ENCODE results near the gene SUPT4H1.

SUPT4H1 gene

DNA sequence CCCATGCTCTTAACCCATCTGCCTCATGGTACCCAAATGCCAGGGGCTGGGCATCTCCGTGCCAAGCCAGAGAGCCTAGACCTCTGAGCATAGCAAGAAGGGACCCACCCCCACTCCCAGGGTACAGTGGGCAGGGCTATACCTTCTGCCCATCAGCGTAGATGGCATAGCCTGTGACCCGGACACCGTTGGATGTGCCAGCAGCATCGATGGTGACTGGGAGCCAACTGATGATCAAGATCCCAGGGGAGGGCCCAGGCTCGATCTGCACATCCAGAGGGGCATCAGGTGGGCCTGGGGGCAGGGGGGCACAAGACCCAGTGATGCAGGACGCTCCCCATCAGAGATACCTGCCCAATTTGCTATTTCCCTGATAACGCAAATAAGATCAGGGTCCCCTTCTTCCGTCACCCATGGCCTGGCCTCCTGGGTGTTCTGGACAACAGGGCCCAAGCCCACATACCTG is 40.5 kb downstream of the SUPT4H1 start:
- TF ChIP-seq, protein P1, sequence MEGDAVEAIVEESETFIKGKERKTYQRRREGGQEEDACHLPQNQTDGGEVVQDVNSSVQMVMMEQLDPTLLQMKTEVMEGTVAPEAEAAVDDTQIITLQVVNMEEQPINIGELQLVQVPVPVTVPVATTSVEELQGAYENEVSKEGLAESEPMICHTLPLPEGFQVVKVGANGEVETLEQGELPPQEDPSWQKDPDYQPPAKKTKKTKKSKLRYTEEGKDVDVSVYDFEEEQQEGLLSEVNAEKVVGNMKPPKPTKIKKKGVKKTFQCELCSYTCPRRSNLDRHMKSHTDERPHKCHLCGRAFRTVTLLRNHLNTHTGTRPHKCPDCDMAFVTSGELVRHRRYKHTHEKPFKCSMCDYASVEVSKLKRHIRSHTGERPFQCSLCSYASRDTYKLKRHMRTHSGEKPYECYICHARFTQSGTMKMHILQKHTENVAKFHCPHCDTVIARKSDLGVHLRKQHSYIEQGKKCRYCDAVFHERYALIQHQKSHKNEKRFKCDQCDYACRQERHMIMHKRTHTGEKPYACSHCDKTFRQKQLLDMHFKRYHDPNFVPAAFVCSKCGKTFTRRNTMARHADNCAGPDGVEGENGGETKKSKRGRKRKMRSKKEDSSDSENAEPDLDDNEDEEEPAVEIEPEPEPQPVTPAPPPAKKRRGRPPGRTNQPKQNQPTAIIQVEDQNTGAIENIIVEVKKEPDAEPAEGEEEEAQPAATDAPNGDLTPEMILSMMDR (conservative IDR thresholded peaks at IDR 0.05; ENCODE audit: low read depth, low read length) = no peak
- no peak overlapping the region for H3K4me3 ChIP-seq (ENCODE audit: low read depth, low read length)
- no peak for DNase-seq (ENCODE audit: low read depth)

DNA sequence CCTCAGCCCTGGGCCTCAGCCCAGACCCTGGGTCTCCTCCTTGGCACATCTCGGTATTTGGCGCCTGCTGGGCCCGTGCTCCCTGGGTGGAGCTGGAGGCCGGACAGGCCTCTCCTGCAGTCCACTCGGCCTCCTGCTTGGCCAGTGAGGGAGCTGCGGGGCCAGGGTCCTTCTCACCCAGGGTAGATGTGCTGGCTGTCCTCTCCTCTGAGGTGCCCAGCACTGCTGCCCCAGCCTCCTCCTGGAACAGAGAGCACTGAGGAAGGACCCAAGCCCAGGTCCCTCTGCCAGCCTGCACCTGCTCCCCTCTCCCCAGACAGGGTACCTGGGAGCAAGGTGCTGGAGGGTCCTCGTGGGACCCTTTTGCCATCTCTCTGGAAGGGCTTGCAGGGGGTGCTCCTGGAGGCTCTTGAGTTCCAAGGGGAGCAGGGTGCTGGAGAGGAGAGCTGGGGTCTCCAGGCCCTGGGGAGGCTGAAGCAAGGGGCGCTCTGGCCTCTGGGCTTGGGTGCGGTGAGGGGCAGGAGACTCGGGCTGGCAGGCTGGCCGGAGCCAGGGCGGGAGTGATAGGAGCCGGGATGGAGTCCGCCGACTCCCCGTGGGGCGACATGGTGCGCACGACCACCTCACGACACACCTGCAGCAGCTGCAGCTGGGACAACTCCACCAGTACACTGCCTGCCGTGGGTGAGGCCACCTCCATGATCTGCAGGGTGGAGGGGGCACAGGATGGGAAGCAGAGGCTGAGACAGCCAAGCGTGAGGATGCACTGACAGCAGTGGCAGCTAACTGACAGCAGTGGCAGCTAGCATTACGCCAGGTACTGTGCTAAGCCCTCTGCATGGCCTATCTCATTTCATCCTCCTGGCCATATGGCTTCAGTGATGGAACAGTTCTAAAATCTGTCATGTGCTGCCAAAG is 41.2 kb downstream of the SUPT4H1 start:
- DNase-seq (ENCODE audit: low read depth) = no peak
- TF ChIP-seq, protein P1 (conservative IDR thresholded peaks at IDR 0.05; ENCODE audit: low read depth, low read length) = no peak
- no peak overlapping the region for H3K4me3 ChIP-seq (ENCODE audit: low read depth, low read length)

DNA sequence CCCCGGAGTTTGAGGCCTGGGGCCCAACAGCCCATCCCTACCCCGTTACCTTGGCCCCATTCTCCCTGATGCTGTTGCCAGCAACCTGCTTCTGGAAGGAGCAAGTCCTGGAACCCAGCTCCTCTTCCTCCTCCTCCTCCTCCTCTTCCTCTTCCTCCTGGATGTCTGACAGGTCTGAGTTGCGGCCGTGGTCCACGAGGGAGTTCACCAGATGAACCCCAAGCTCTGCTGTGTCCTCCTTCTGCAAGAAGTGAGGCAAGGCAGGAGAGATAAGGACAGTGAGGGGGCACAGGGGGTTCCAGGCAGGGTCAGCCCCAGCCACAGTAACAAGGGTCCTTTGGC is 42.1 kb downstream of the SUPT4H1 start:
- DNase-seq (ENCODE audit: low read depth) = no peak
- no peak overlapping the region for H3K4me3 ChIP-seq (ENCODE audit: low read depth, low read length)
- TF ChIP-seq, protein P1 (conservative IDR thresholded peaks at IDR 0.05; ENCODE audit: low read depth, low read length) = no peak

DNA sequence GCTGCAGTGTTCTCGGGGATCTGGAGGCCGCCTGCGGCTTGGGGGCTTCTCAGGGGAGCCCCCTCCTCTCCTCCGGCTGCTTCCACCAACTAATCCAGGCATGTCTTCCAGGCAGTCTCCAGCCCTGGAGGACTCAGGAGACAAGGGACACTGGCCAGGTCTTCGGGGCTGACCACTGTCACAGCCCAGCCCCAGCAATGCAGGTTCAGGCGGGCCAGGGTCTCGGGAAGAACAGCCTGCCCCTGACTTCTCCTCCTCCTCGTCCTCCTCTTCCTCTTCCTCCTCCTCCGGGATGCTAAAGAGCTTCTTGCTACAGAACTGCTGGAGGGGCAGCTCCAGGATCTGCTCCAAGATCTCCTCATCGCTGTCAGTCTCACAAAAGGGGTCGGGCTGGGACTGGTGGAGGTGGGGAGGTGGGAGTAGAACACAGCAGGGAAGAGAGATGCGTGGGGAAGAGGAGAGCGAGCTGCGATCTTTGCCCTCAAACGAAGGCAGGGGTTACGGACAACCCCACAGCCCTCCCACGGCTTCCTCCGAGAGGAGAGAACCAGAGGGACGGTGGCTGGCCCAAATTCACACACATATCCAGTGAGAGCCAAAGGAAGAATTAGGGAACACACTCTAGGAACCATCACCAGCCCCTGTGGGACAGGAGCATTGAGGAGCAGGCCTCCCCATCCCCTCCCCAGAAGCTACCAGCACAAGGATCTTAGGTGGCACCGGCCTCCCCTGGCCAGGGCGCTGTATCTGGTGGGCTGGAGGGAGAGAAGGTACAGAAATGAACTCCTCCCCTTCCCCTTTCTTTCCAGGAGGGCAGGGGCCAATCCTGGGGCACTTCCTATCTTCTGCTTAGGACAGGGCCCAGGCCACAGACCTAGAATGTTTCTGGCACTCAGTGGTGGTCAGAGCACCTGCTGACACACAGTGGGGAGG is 42.8 kb downstream of the SUPT4H1 start:
- TF ChIP-seq, protein P1 (conservative IDR thresholded peaks at IDR 0.05; ENCODE audit: low read depth, low read length) = no peak
- no peak for DNase-seq (ENCODE audit: low read depth)

DNA sequence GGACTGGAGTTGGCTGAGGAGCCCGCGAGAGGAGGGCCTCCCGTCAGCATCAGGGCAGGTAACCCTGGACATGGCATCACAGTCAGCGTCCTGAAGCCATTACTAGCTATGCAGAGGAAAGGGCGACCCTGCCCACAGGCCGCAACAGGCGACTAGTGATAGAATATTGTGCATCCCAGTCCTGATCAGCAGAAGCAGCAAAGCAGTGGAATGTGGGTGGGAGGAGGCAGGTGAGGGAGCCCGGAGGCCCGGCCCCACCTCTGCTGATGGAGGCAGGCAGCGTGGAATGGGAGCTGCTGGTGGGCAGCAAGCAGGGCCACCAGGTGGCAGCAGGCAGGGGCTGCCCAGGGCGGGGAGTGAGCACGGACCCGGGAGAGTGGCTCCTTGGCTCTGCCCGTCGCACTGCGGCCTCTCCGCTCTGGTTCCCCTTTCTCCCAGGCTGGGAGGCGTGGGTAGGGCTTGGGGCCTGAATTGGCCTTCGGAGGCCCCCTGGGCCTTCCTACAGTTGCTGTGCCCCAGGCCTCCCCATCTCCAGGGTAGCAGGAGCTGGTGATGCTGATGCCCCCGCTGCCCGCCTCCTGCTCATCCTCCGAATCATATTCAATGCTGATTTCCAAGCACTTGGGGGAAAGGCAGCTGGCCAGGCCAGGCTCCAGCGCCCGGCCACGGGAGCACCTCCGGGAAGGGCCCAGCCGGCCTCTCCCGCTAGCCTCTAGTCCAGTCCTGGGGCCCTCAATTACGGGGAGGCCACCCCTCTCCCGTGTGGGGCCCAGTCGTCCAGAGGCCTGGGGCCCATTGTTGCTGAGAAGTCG is 43.6 kb downstream of the SUPT4H1 start:
- DNase-seq (ENCODE audit: low read depth) = no peak
- TF ChIP-seq, protein P1 (conservative IDR thresholded peaks at IDR 0.05; ENCODE audit: low read depth, low read length) = peak; percentile 31
- H3K4me3 ChIP-seq (ENCODE audit: low read depth, low read length) = no peak overlapping the region

More for the DNA sequence above, 42.8 kb downstream of the SUPT4H1 start:
- no peak overlapping the region for H3K4me3 ChIP-seq (ENCODE audit: low read depth, low read length)

DNA sequence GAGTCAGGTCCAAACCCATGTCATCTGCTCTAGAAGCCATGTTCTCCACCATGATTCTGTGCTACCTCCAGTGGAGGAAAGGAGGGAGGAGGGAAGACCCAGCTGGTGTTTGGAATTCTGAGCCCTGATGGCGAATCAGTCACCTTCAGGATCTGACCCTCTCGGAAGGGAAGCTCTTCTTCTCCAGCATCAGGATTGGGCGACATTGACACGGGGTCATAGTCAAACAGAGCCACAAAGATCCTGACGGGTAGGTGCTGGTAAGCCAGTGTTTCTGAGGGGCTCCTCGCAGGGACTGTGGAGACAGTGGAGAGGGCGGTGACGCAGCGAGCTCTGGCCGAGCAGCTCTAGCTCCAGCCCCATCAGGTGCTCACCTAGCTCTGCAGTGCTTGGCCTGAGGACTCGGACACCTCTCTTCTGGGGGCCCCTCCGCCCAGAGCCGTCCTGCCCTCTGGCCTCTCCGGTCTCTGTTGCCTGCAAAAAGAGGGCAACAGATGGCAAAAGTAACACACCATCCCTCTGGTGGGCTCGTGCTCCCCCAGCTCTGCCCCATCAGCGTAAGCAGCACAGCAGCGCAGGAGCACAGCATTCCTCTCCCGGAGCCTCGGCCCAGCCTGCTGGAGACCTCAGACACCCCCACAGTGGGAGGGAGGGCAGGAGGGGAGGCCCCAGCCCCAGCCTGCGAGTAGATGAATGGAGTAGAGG is 44.4 kb downstream of the SUPT4H1 start:
- TF ChIP-seq, protein P1 (conservative IDR thresholded peaks at IDR 0.05; ENCODE audit: low read depth, low read length) = no peak
- no peak for DNase-seq (ENCODE audit: low read depth)

More for the DNA sequence above, 44.4 kb downstream of the SUPT4H1 start:
- no peak overlapping the region for H3K4me3 ChIP-seq (ENCODE audit: low read depth, low read length)
